Suprapubic skin (tissue), 4 donors: ENCODE data around the gene CFH.

Source experiments
- POLR2A ChIP-seq, 2 donors: fragments of 450-650 bp; IDR thresholded peaks; one replicate each; pipeline ENCODE4 v1.6.1; 2017; ENCODE audit warnings: antibody characterized with exemption in 2 of 2, mild to moderate bottlenecking in 2 of 2, moderate library complexity in 2 of 2
- POLR2AphosphoS5 ChIP-seq, 3 donors: sonication (generic); formaldehyde crosslinking; IDR thresholded peaks; one replicate each; pipeline ENCODE4 v1.6.1; 2017; ENCODE audit warnings: antibody characterized with exemption in 3 of 3
- TF ChIP-seq, protein P1 (sequence below), 2 donors: fragments of 200-600 bp in 1 of 2; fragments of 450-650 bp in 1 of 2; sonication (generic) in 1 of 2; IDR thresholded peaks; one replicate each; pipeline ENCODE4 v1.5.1; 2016 to 2019; ENCODE audit warnings: antibody characterized with exemption in 2 of 2, mild to moderate bottlenecking in 1 of 2, moderate library complexity in 1 of 2

GRCh38 chr1:196638466-196638865, 13.4 kb upstream of the CFH start:
- TF ChIP-seq, protein P1, sequence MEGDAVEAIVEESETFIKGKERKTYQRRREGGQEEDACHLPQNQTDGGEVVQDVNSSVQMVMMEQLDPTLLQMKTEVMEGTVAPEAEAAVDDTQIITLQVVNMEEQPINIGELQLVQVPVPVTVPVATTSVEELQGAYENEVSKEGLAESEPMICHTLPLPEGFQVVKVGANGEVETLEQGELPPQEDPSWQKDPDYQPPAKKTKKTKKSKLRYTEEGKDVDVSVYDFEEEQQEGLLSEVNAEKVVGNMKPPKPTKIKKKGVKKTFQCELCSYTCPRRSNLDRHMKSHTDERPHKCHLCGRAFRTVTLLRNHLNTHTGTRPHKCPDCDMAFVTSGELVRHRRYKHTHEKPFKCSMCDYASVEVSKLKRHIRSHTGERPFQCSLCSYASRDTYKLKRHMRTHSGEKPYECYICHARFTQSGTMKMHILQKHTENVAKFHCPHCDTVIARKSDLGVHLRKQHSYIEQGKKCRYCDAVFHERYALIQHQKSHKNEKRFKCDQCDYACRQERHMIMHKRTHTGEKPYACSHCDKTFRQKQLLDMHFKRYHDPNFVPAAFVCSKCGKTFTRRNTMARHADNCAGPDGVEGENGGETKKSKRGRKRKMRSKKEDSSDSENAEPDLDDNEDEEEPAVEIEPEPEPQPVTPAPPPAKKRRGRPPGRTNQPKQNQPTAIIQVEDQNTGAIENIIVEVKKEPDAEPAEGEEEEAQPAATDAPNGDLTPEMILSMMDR (IDR thresholded peaks at IDR 0.05): no peak
- TF ChIP-seq POLR2A (IDR thresholded peaks at IDR 0.05) (no peak), POLR2AphosphoS5 (IDR thresholded peaks at IDR 0.05) (no peak)
